Suprapubic skin (tissue), 4 donors: Measurements from ENCODE around the gene LRRC2.

Experiments
- CTCF ChIP-seq, 2 donors: fragments of 200-600 bp in 1 of 2; fragments of 450-650 bp in 1 of 2; sonication (generic) in 1 of 2; IDR thresholded peaks; one replicate each; pipeline ENCODE4 v1.5.1; 2016 to 2019; ENCODE audit warnings: antibody characterized with exemption in 2 of 2, mild to moderate bottlenecking in 1 of 2, moderate library complexity in 1 of 2
- POLR2A ChIP-seq, 2 donors: fragments of 450-650 bp; IDR thresholded peaks; one replicate each; pipeline ENCODE4 v1.6.1; 2017; ENCODE audit warnings: antibody characterized with exemption in 2 of 2, mild to moderate bottlenecking in 2 of 2, moderate library complexity in 2 of 2
- POLR2AphosphoS5 ChIP-seq, 3 donors: sonication (generic); formaldehyde crosslinking; IDR thresholded peaks; one replicate each; pipeline ENCODE4 v1.6.1; 2017; ENCODE audit warnings: antibody characterized with exemption in 3 of 3

- TF ChIP-seq CTCF (IDR thresholded peaks at IDR 0.05): no peak
- no peak for TF ChIP-seq POLR2AphosphoS5 (IDR thresholded peaks at IDR 0.05)
- no peak for TF ChIP-seq POLR2A (IDR thresholded peaks at IDR 0.05)
These were observed 27.3 kb upstream of the LRRC2 start for GRCh38 chr3:46593274-46593862.
